WTC11 (cell line): ENCODE data around the gene CACYBP. TPM values are rescaled to one million over a fixed set of nuclear protein-coding genes. Genes with fewer than 3 reads are reported as not detected.

Experiments
- ATAC-seq: fragments of 200-7000 bp; cut with Tn5 transposase; 2 replicates; pipeline ENCODE4 v1.10.0; 2021; ENCODE audit warnings: mild to moderate bottlenecking, moderate library complexity
- CTCF ChIA-PET: fragments of 300-600 bp; sonication (Branson Sonifier 250); formaldehyde crosslinking; loops from one replicate; lab custom pipeline; 2021; ENCODE audit warnings: antibody characterized with exemption; lab: Charles Lee
- POLR2A ChIA-PET: fragments of 350-600 bp; sonication (Branson Sonifier 250); formaldehyde crosslinking; loops from one replicate; lab custom pipeline; 2021; ENCODE audit warnings: antibody characterized with exemption; lab: Charles Lee
- DNase-seq: peaks from one replicate; pipeline ENCODE4 v3.0.0; 2021; ENCODE audit warnings: low spot score
- H3K27ac Mint-ChIP-seq: 2 replicates; pipeline ENCODE4 v1.8.0; 2021; ENCODE audit warnings: mixed read lengths
- H3K27me3 Mint-ChIP-seq: 2 replicates; pipeline ENCODE4 v1.8.0; 2021; ENCODE audit warnings: low read depth, mild to moderate bottlenecking, moderate library complexity, mixed read lengths
- H3K36me3 Mint-ChIP-seq: 2 replicates; pipeline ENCODE4 v1.8.0; 2021; ENCODE audit warnings: mixed read lengths
- H3K4me1 Mint-ChIP-seq: 2 replicates; pipeline ENCODE4 v1.8.0; 2022; ENCODE audit warnings: mixed read lengths
- H3K4me3 Mint-ChIP-seq: 2 replicates; pipeline ENCODE4 v1.8.0; 2021; ENCODE audit warnings: mild to moderate bottlenecking, moderate library complexity, mixed read lengths
- H3K9me3 Mint-ChIP-seq: 2 replicates; pipeline ENCODE4 v1.8.0; 2021; ENCODE audit warnings: mixed read lengths
- ATF2 ChIP-seq: sonication (generic); formaldehyde crosslinking; IDR thresholded peaks from 2 replicates; pipeline ENCODE4 v1.8.1; 2022; ENCODE audit warnings: low read depth, missing genetic modification reagents, borderline replicate concordance
- CREB1 ChIP-seq: sonication (generic); formaldehyde crosslinking; IDR thresholded peaks from 2 replicates; pipeline ENCODE4 v1.8.0; 2023; ENCODE audit warnings: mild to moderate bottlenecking, missing genetic modification reagents
- FOXP1 ChIP-seq: sonication (generic); formaldehyde crosslinking; IDR thresholded peaks from 2 replicates; pipeline ENCODE4 v1.8.0; 2022; ENCODE audit warnings: missing genetic modification reagents, mild to moderate bottlenecking, moderate library complexity, borderline replicate concordance
- GRHL2 ChIP-seq: fragments of 250-450 bp; sonication (Bioruptor Pico); IDR thresholded peaks from 2 replicates; pipeline ENCODE4 v1.8.0; 2022; ENCODE audit warnings: mild to moderate bottlenecking, moderate library complexity; ENCODE audit not compliant: insufficient replicate concordance, severe bottlenecking
- MAX ChIP-seq: sonication (generic); formaldehyde crosslinking; IDR thresholded peaks from 2 replicates; pipeline ENCODE4 v1.8.0; 2022; ENCODE audit warnings: mild to moderate bottlenecking, missing genetic modification reagents
- MYBL2 ChIP-seq: sonication (generic); formaldehyde crosslinking; IDR thresholded peaks from 2 replicates; pipeline ENCODE4 v1.8.1; 2023; ENCODE audit warnings: mild to moderate bottlenecking, moderate library complexity, missing genetic modification reagents
- NR2C2 ChIP-seq: sonication (generic); formaldehyde crosslinking; IDR thresholded peaks from 2 replicates; pipeline ENCODE4 v1.8.0; 2022; ENCODE audit warnings: mild to moderate bottlenecking, missing genetic modification reagents
- PREB ChIP-seq: sonication (generic); formaldehyde crosslinking; IDR thresholded peaks from 2 replicates; pipeline ENCODE4 v1.8.1; 2022; ENCODE audit warnings: mild to moderate bottlenecking, missing genetic modification reagents, moderate library complexity, borderline replicate concordance
- SMAD3 ChIP-seq: sonication (generic); formaldehyde crosslinking; IDR thresholded peaks from 2 replicates; pipeline ENCODE4 v1.8.0; 2022; ENCODE audit warnings: missing genetic modification reagents, mild to moderate bottlenecking, borderline replicate concordance
- SOX15 ChIP-seq: fragments of 250-450 bp; sonication (Bioruptor Pico); IDR thresholded peaks from 2 replicates; pipeline ENCODE4 v1.9.0; 2021; ENCODE audit warnings: mild to moderate bottlenecking
- STAT6 ChIP-seq: sonication (generic); formaldehyde crosslinking; conservative IDR thresholded peaks from 2 replicates; pipeline ENCODE4 v1.8.1; 2023; ENCODE audit warnings: mild to moderate bottlenecking, low read depth, missing genetic modification reagents, moderate library complexity
- TCF7 ChIP-seq: sonication (generic); formaldehyde crosslinking; IDR thresholded peaks from 2 replicates; pipeline ENCODE4 v1.8.0; 2022; ENCODE audit warnings: mild to moderate bottlenecking, low read depth, missing genetic modification reagents, moderate library complexity
- ZBTB21 ChIP-seq: sonication (generic); formaldehyde crosslinking; IDR thresholded peaks from 2 replicates; pipeline ENCODE4 v1.8.1; 2023; ENCODE audit warnings: mild to moderate bottlenecking, missing genetic modification reagents, borderline replicate concordance
- ZMAT4 ChIP-seq: fragments of 250-450 bp; sonication (Bioruptor Pico); IDR thresholded peaks from 2 replicates; pipeline ENCODE4 v1.9.0; 2021; ENCODE audit warnings: mild to moderate bottlenecking
- ZNF416 ChIP-seq: fragments of 250-450 bp; sonication (Bioruptor Pico); IDR thresholded peaks from 2 replicates; pipeline ENCODE4 v1.9.0; 2021; ENCODE audit warnings: mild to moderate bottlenecking, inconsistent platforms
- ZNF423 ChIP-seq: fragments of 250-450 bp; sonication (Bioruptor Pico); IDR thresholded peaks from 2 replicates; pipeline ENCODE4 v2.1.2; 2022; ENCODE audit warnings: mild to moderate bottlenecking, moderate library complexity
- total RNA-seq: library from RNA; stranded (reverse); gene quantifications from 3 replicates; pipeline ENCODE4 v1.2.3, GENCODE V29; 2021
- TF ChIP-seq, protein P1 (sequence below): sonication (generic); formaldehyde crosslinking; IDR thresholded peaks from 2 replicates; pipeline ENCODE4 v1.8.0; 2022; ENCODE audit warnings: mild to moderate bottlenecking, missing genetic modification reagents
- TF ChIP-seq, protein P2 (sequence below): sonication (generic); formaldehyde crosslinking; IDR thresholded peaks from 2 replicates; pipeline ENCODE4 v1.8.1; 2023; ENCODE audit warnings: mild to moderate bottlenecking, missing genetic modification reagents, borderline replicate concordance

Gene CACYBP
- total RNA-seq, 1 experiment from 2014 or later, result 211 TPM

DNA sequence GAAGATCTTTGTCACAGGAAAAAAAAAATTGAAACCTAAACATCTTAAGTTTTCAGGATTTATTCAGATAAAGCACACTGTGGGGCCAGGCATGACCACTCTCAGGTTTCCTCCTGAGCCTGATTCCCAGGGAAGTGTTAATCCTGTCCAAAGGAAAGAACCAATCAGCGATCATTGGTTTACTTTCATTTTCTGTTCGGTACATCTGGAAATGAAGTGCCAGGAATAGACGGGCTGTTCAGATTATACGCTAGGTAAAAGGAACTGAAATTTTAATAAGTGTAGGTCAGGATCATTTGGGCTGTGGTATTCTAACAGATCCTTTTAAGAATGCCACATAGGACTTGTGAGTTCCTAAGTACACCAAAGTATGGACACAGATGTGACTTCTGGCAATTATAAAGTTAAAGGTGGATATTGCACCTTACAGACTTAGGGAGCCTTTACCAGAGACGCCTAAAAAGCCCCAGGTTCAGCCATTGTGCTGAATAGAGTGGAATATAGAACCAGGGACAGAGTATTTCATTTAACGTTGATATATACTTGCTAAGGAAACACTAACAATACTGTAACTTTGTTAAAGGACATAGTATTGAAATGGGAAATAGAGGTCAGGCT is 9.3 kb upstream of the CACYBP start:
- no peak for ATAC-seq
- CTCF ChIA-PET, result no interaction called here
- no peak overlapping the region for H3K4me3 Mint-ChIP-seq
- H3K27me3 Mint-ChIP-seq, result no peaks in the 10 kb centered on the region
- H3K27ac Mint-ChIP-seq, result no peak overlapping the region
- POLR2A ChIA-PET, result no interaction called here
- H3K4me1 Mint-ChIP-seq, result no peaks in the 10 kb centered on the region
- H3K36me3 Mint-ChIP-seq, result peaks cover 48% of the 10 kb centered on the region
- no peaks in the 10 kb centered on the region for H3K9me3 Mint-ChIP-seq
- no peak for DNase-seq
- TF ChIP-seq, protein P1, sequence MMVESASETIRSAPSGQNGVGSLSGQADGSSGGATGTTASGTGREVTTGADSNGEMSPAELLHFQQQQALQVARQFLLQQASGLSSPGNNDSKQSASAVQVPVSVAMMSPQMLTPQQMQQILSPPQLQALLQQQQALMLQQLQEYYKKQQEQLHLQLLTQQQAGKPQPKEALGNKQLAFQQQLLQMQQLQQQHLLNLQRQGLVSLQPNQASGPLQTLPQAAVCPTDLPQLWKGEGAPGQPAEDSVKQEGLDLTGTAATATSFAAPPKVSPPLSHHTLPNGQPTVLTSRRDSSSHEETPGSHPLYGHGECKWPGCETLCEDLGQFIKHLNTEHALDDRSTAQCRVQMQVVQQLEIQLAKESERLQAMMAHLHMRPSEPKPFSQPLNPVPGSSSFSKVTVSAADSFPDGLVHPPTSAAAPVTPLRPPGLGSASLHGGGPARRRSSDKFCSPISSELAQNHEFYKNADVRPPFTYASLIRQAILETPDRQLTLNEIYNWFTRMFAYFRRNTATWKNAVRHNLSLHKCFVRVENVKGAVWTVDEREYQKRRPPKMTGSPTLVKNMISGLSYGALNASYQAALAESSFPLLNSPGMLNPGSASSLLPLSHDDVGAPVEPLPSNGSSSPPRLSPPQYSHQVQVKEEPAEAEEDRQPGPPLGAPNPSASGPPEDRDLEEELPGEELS (CRISPR knock-in tag), result no peak
- TF ChIP-seq ZNF416 (CRISPR knock-in tag) (no peak), PREB (CRISPR knock-in tag) (no peak), ATF2 (CRISPR knock-in tag) (no peak), MAX (CRISPR knock-in tag) (no peak), ZNF423 (CRISPR knock-in tag) (no peak), NR2C2 (CRISPR knock-in tag) (no peak), CREB1 (no peak), GRHL2 (CRISPR knock-in tag) (no peak), ZBTB21 (CRISPR knock-in tag) (no peak), SOX15 (no peak), STAT6 (CRISPR knock-in tag) (no peak), MYBL2 (no peak), SMAD3 (no peak), ZMAT4 (CRISPR knock-in tag) (no peak), FOXP1 (CRISPR knock-in tag) (no peak), TCF7 (CRISPR knock-in tag) (no peak)
- TF ChIP-seq, protein P2, sequence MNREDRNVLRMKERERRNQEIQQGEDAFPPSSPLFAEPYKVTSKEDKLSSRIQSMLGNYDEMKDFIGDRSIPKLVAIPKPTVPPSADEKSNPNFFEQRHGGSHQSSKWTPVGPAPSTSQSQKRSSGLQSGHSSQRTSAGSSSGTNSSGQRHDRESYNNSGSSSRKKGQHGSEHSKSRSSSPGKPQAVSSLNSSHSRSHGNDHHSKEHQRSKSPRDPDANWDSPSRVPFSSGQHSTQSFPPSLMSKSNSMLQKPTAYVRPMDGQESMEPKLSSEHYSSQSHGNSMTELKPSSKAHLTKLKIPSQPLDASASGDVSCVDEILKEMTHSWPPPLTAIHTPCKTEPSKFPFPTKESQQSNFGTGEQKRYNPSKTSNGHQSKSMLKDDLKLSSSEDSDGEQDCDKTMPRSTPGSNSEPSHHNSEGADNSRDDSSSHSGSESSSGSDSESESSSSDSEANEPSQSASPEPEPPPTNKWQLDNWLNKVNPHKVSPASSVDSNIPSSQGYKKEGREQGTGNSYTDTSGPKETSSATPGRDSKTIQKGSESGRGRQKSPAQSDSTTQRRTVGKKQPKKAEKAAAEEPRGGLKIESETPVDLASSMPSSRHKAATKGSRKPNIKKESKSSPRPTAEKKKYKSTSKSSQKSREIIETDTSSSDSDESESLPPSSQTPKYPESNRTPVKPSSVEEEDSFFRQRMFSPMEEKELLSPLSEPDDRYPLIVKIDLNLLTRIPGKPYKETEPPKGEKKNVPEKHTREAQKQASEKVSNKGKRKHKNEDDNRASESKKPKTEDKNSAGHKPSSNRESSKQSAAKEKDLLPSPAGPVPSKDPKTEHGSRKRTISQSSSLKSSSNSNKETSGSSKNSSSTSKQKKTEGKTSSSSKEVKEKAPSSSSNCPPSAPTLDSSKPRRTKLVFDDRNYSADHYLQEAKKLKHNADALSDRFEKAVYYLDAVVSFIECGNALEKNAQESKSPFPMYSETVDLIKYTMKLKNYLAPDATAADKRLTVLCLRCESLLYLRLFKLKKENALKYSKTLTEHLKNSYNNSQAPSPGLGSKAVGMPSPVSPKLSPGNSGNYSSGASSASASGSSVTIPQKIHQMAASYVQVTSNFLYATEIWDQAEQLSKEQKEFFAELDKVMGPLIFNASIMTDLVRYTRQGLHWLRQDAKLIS, result no peak
